ENCODE measurements around the gene OGDH.

- no peak for TF ChIP-seq CTCF (IDR thresholded peaks at IDR 0.05)
- no peak for TF ChIP-seq POLR2A (IDR thresholded peaks at IDR 0.05)
Observed at GRCh38 chr7:44645696-44646095, 39.3 kb downstream of the OGDH start.
